ENCODE data around the gene DUOXA1.
"Not testable (repeated sequence)": the region's sequence is repeated elsewhere in the genome, so short reads cannot be mapped to it uniquely, and the experiment has no call there.

DUOXA1 gene

DNA sequence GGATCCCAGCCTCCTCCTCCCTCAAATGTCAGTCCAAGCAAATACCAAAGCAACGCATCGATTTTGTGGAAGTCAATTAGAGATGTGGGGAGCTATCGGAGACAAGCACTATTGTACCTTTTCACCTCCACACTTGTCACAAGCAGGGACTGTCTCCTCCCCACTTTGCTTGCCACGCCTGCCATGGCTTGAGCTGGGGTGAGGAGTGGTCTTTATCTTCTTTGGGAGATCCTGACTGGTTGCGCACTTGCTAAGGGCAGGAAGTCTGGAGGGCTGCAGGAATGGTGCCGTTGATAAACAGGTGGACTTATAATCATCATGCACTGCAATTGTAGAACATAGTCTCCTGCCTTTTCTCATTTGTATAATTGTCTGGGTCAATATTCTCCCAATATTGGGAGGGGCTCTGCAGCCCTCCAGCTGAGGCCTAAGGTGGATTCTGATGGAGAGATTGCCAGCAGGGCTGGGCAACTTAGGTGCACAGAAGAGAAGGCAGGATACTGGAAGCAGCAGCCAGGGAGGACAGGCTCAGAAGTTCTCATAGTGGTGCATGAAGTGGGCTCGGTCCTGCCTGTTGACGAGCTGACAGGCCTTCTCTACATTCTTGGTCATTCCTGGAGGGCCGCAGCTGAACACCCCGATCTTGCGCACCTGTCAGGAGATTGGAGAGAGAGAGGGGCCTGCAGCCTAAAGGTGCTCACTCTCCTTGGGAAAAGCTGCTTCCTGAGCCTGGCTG, 35.9 kb downstream of the DUOXA1 start:
- DNase-seq (ENCODE audit: insufficient read length, low spot score) (no peak), FAIRE-seq (no peak)

DNA sequence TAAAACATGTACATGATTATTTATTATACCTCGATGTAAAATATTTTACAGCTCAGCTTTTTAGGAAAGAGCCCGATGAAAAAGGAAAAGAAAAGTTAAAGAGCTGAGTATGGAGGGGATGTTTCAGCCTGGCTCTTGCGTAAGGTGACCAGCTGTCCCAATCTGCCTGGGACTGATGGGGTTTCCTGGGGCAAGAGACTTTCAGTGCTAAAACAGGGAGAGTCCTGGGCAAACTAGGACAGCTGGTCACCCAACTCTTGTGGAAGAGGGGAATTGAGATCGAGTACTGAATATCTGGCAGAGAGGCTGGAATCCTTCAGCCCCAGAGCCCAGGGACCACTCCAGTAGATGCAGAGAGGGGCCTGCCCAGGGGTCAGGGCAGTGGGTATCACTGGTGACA, 36.7 kb downstream of the DUOXA1 start:
- DNase-seq (ENCODE audit: insufficient read length, low spot score) (no peak), FAIRE-seq (no peak)

DNA sequence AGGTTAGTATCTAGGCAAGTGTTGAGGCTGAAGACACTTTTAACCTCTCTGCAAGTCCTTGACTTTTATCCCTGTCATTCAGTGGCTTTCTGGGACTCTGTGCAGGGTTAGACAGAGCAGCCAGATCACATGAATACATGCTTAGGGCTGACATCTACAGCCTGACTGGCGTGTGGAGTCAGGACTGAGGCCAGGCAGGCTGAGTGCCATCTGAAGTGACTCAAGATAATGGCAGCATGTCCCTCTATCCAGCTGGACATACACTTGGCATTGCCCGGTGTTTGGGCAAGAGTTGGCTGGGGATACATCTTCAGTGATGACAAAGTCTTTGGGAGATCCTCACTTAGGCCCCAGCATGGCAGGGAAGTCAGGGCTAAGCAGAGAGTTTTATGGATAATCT, 38.1 kb downstream of the DUOXA1 start:
- no peak for FAIRE-seq

DNA sequence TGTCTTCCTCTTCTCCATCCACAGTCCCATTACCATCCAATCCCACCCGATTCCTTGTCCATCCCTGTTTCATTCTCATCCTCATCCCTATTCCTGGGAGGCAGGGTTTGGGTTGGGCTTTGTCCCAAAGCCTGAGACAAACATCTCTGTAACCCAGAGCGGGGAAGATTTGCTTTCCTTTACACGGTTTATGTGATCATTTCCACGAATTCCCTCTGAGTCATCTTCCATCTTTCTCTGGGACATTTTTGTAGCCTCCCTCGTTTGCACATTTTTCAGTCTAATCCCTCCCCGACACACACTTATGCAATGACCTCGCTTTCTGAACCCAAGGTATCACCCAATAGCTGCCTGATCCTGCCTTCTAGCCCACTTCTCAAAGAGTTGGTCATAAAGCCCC, 38.5 kb downstream of the DUOXA1 start:
- FAIRE-seq (no peak), DNase-seq (ENCODE audit: insufficient read length, low spot score) (no peak)

More for the DNA sequence above, 38.1 kb downstream of the DUOXA1 start:
- no peak for DNase-seq (ENCODE audit: insufficient read length, low spot score)

DNA sequence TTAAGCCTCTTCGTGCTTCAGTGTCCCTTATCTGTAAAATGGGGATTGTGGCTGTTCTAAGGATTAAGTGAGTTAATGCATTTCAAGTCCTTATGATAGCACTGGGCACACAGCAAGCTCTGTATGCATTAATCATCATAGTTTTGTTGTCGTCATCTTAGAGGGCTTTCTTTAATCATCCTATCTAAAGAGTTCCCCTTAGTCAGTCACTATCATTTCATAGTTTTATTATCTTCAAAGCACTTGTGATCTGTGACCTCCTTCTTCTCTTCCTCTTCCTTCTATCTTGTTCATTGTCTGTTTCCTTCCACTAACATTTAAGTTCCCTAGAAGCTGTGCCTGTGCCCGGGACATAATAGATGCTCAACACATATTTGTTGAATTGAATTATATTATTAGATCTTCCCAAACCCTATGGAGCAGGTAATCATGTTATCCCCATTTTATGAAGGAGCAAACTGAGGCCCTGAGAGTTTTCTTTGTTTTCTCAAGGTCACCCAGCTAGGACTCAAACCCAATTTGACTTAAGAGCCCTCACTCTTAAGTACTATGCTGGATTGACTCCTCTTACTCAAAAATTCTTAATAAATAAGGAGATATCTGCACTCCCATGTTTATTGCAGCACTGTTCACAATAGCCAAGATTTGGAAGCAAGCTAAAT, 39.8 kb downstream of the DUOXA1 start:
- no peak for DNase-seq (ENCODE audit: insufficient read length, low spot score)
- no peak for FAIRE-seq

GRCh38 chr15:45088801-45089711, 40.6 kb downstream of the DUOXA1 start:
- DNase-seq (ENCODE audit: insufficient read length, low spot score) (no peak), FAIRE-seq (no peak)

DNA sequence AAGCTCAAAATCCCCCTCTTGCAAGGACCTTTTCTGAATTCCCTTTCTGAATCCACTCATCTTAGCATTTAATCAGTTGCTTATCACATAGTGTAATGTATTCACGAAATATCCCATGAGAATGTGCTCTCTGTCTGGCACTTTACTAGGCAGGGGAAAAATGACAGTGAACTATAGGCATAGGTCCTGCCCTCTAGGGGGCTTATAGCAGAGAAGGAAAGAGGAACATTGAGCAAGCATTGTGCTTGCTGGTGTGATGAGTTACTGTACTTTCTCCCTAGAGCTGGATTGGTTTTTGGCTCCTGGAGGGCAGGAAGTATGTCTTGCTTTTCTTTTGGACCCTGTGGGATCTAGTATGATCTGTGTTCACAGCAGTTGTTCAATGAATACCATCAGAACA, 42.2 kb downstream of the DUOXA1 start:
- no peak for FAIRE-seq

GRCh38 chr15:45084163-45084562, 45.5 kb downstream of the DUOXA1 start:
- FAIRE-seq (no peak), DNase-seq (ENCODE audit: insufficient read length, low spot score) (no peak)

More for the DNA sequence above, 42.2 kb downstream of the DUOXA1 start:
- no peak for DNase-seq (ENCODE audit: insufficient read length, low spot score)

- DNase-seq (ENCODE audit: insufficient read length, low spot score) (no peak), FAIRE-seq (no peak)
Observed at GRCh38 chr15:45083223-45083622, 46.5 kb downstream of the DUOXA1 start.

GRCh38 chr15:45082412-45082811, 47.3 kb downstream of the DUOXA1 start:
- not testable (repeated sequence) for DNase-seq (ENCODE audit: insufficient read length, low spot score); FAIRE-seq

GRCh38 chr15:45080593-45080992, 49.1 kb downstream of the DUOXA1 start:
- FAIRE-seq; DNase-seq (ENCODE audit: insufficient read length, low spot score): not testable (repeated sequence)

GRCh38 chr15:45079628-45080246, 49.9 kb downstream of the DUOXA1 start:
- not testable (repeated sequence) for DNase-seq (ENCODE audit: insufficient read length, low spot score); FAIRE-seq

DNA sequence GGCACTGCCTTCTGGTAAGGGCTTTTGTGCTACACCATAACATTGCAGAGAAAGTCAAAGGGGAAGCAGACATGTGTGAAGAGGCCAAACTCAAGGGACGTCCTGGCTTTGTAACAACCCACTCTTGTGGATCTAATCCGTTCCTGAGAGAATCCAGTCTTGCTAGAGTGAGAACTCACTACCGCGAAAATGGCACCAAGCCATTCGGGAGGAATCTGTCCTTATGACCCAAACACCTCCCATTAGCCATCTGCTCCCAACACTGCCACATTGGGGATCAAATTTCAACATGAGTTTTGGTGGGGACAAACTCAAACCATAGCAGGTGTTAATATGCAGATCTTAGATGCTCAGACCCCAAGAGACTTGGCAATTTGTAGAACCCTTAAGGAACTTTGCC, 50.5 kb downstream of the DUOXA1 start:
- not testable (repeated sequence) for FAIRE-seq; DNase-seq (ENCODE audit: insufficient read length, low spot score)

DNA sequence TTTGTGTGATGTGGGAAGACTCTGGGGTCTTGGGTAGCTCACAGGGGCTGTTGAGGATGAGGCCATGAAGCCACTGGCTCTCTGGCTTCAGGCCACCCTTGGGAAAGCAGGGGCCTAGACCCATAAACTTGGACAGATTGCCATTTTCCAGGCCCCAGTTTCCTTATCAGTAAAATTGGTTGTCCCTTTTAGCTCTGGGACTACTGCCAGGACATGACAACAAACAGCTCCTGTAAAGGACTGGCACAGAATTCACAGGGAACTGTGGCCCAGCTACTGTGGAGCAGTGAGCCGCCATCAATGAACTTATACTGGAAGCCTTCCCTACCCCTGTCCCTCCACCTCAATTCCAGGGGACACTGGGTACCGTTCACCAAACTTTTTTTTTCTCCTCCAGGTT, 52.3 kb downstream of the DUOXA1 start:
- not testable (repeated sequence) for FAIRE-seq; DNase-seq (ENCODE audit: insufficient read length, low spot score)

- not testable (repeated sequence) for FAIRE-seq; DNase-seq (ENCODE audit: insufficient read length, low spot score)
Observed at GRCh38 chr15:45075440-45076320, 54.0 kb downstream of the DUOXA1 start.

DNA sequence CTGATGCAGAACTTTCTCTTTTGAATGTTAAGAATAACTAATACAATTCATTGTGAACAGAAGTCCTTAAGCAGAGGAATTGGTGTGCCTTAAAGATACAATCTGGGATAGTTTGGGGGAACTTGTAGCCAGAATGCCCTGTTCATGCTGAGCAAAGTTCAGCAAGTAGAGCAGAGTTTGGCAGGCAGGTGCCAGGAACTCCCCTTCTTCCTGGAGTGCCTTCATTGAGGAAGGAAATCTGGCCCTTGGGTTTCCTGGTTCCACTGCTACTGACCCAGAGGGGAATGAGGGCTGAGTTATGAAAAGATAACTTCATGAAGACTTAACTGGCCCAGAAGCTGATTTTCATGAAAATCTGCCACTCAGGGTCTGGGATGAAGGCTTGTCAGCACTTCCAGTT, 56.1 kb downstream of the DUOXA1 start:
- not testable (repeated sequence) for DNase-seq (ENCODE audit: insufficient read length, low spot score); FAIRE-seq

GRCh38 chr15:45069942-45070360, 59.7 kb downstream of the DUOXA1 start:
- not testable (repeated sequence) for FAIRE-seq; DNase-seq (ENCODE audit: insufficient read length, low spot score)

Data from GM19239 (cell line).